GM23338 (cell line): ENCODE results near the gene SLC39A8. TPM values are rescaled to one million over a fixed set of nuclear protein-coding genes. Genes with fewer than 3 reads are reported as not detected.

Experiments used
- ATAC-seq: fragments of 200-7000 bp; cut with Tn5 transposase; 3 replicates; pipeline ENCODE4 v1.9.1; 2020
- DNase-seq: peaks from one replicate; pipeline ENCODE4 v3.0.0-alpha.2; 2015; ENCODE audit warnings: low spot score
- H2AFZ ChIP-seq: fragments of 200-600 bp; sonication (generic); 2 replicates; pipeline ENCODE4 v1.8.0; 2016; ENCODE audit warnings: antibody characterized with exemption, mild to moderate bottlenecking, moderate library complexity
- H3F3A ChIP-seq: fragments of 200-600 bp; sonication (generic); replicated peaks from 2 replicates; pipeline ENCODE4 v1.8.0; 2017; ENCODE audit warnings: antibody characterized with exemption, mixed run types, low read depth
- H3K27ac ChIP-seq: fragments of 200-600 bp; sonication (generic); 2 replicates; pipeline ENCODE4 v1.6.1; 2016; ENCODE audit warnings: low read depth
- H3K27me3 ChIP-seq: fragments of 200-600 bp; sonication (generic); 2 replicates; pipeline ENCODE4 v1.8.0; 2016; ENCODE audit warnings: mild to moderate bottlenecking, mixed run types, moderate library complexity; ENCODE audit not compliant: insufficient read depth
- H3K36me3 ChIP-seq: fragments of 200-600 bp; sonication (generic); 2 replicates; pipeline ENCODE4 v1.8.0; 2016; ENCODE audit warnings: mild to moderate bottlenecking; ENCODE audit not compliant: insufficient read depth
- H3K4me1 ChIP-seq: fragments of 200-600 bp; sonication (generic); 2 replicates; pipeline ENCODE4 v1.8.0; 2016; ENCODE audit warnings: mild to moderate bottlenecking, moderate library complexity; ENCODE audit not compliant: insufficient read depth
- H3K4me2 ChIP-seq: fragments of 200-600 bp; sonication (generic); 2 replicates; pipeline ENCODE4 v1.7.1; 2017; ENCODE audit warnings: mixed run types
- H3K4me3 ChIP-seq: fragments of 200-600 bp; sonication (generic); 2 replicates; pipeline ENCODE4 v1.6.1; 2016; ENCODE audit warnings: mixed run types
- H3K79me2 ChIP-seq: fragments of 200-600 bp; sonication (generic); replicated peaks from 2 replicates; pipeline ENCODE4 v1.8.0; 2017; ENCODE audit warnings: mild to moderate bottlenecking; ENCODE audit not compliant: insufficient read depth
- H3K9me2 ChIP-seq: fragments of 200-600 bp; sonication (generic); 2 replicates; pipeline ENCODE4 v1.8.0; 2017; ENCODE audit not compliant: insufficient read depth
- H4K20me1 ChIP-seq: fragments of 200-600 bp; sonication (generic); replicated peaks from 2 replicates; pipeline ENCODE4 v1.8.0; 2017; ENCODE audit warnings: mild to moderate bottlenecking; ENCODE audit not compliant: insufficient read depth
- H3K27ac Mint-ChIP-seq: 2 replicates; pipeline ENCODE4 v1.8.0; 2020; ENCODE audit warnings: inconsistent platforms, mild to moderate bottlenecking, moderate library complexity, mixed read lengths
- H3K27me3 Mint-ChIP-seq: 3 replicates; pipeline ENCODE4 v1.8.0; 2022; ENCODE audit warnings: low read depth, mild to moderate bottlenecking, moderate library complexity, mixed read lengths, inconsistent platforms; ENCODE audit not compliant: insufficient read depth, poor library complexity
- H3K36me3 Mint-ChIP-seq: 3 replicates; pipeline ENCODE4 v1.8.0; 2021; ENCODE audit warnings: low read depth, mild to moderate bottlenecking, inconsistent platforms, moderate library complexity, mixed read lengths
- H3K4me1 Mint-ChIP-seq: 3 replicates; pipeline ENCODE4 v1.8.0; 2020; ENCODE audit warnings: mild to moderate bottlenecking, inconsistent platforms, mixed read lengths
- H3K4me3 Mint-ChIP-seq: 3 replicates; pipeline ENCODE4 v1.8.0; 2021; ENCODE audit warnings: moderate library complexity, mild to moderate bottlenecking, inconsistent platforms, mixed read lengths
- H3K9me3 Mint-ChIP-seq: 3 replicates; pipeline ENCODE4 v1.8.0; 2020; ENCODE audit warnings: moderate library complexity, mild to moderate bottlenecking, inconsistent platforms, mixed read lengths
- CREB1 ChIP-seq: fragments of 250-450 bp; sonication (Bioruptor Pico); IDR thresholded peaks from 2 replicates; pipeline ENCODE4 v1.5.0; 2020; ENCODE audit warnings: low read depth, mild to moderate bottlenecking, moderate library complexity
- EZH2 ChIP-seq: fragments of 200-600 bp; sonication (generic); IDR thresholded peaks from one replicate; pipeline ENCODE4 v1.8.0; 2017; ENCODE audit warnings: antibody characterized with exemption, mild to moderate bottlenecking, low read depth; ENCODE audit not compliant: unreplicated experiment
- EZH2phosphoT487 ChIP-seq: fragments of 200-600 bp; sonication (generic); IDR thresholded peaks from one replicate; pipeline ENCODE4 v1.8.1; 2018; ENCODE audit warnings: antibody characterized with exemption; ENCODE audit not compliant: unreplicated experiment
- JUNB ChIP-seq: IDR thresholded peaks from one replicate; pipeline ENCODE4 v1.6.1; 2016; ENCODE audit warnings: antibody characterized with exemption; ENCODE audit not compliant: unreplicated experiment
- NANOG ChIP-seq: IDR thresholded peaks from 2 replicates; pipeline ENCODE4 v1.6.1; 2016; ENCODE audit warnings: antibody characterized with exemption, borderline replicate concordance
- ZNF331 ChIP-seq: fragments of 250-450 bp; sonication (Bioruptor Pico); IDR thresholded peaks from 2 replicates; pipeline ENCODE4 v1.5.0; 2020; ENCODE audit warnings: low read depth, mild to moderate bottlenecking, moderate library complexity
- polyA plus RNA-seq: library from polyadenylated mRNA; unstranded; fragments of >200 nt; fragmentation: Nextera tagmentation; extraction: Ambion mirVana; gene quantifications from 2 replicates; pipeline ENCODE4 v1.2.1, GENCODE V29; 2016
- total RNA-seq: library from RNA; depleted of rRNA; stranded (reverse); fragments of >200 nt; shearing (Covaris generic); gene quantifications from 2 replicates; pipeline ENCODE4 v1.2.3, GENCODE V29; 2014
- TF ChIP-seq, protein P1 (sequence below): IDR thresholded peaks from one replicate; pipeline ENCODE4 v1.6.1; 2018; ENCODE audit warnings: antibody characterized with exemption; ENCODE audit not compliant: unreplicated experiment
- TF ChIP-seq, protein P2 (sequence below): fragments of 250-450 bp; sonication (Bioruptor Pico); IDR thresholded peaks from 2 replicates; pipeline ENCODE4 v1.5.0; 2020; ENCODE audit warnings: mild to moderate bottlenecking, moderate library complexity

Gene SLC39A8
- total and polyA plus RNA-seq, 2 experiments from 2014 or later, result 20.1 to 42.5 TPM

DNA sequence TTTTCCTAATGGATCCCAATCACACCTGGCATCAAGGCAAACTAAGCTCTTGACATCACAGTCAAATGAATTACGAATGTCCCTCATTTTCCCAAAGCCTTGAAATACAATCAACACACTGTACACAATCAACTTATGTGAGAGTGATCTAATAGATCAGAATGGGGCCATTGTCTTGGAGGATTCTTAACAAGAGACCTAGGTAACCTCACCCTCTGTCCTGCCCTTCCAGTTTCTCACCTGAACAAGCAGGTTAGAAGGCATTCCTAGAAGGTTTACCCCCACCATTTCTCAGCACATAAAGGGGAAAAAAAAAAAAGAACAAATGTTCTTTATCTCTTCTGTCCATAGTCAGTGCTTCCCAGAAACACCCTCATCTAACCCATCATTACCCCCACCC is 6.3 kb downstream of the SLC39A8 start (continued):
- TF ChIP-seq, protein P1, sequence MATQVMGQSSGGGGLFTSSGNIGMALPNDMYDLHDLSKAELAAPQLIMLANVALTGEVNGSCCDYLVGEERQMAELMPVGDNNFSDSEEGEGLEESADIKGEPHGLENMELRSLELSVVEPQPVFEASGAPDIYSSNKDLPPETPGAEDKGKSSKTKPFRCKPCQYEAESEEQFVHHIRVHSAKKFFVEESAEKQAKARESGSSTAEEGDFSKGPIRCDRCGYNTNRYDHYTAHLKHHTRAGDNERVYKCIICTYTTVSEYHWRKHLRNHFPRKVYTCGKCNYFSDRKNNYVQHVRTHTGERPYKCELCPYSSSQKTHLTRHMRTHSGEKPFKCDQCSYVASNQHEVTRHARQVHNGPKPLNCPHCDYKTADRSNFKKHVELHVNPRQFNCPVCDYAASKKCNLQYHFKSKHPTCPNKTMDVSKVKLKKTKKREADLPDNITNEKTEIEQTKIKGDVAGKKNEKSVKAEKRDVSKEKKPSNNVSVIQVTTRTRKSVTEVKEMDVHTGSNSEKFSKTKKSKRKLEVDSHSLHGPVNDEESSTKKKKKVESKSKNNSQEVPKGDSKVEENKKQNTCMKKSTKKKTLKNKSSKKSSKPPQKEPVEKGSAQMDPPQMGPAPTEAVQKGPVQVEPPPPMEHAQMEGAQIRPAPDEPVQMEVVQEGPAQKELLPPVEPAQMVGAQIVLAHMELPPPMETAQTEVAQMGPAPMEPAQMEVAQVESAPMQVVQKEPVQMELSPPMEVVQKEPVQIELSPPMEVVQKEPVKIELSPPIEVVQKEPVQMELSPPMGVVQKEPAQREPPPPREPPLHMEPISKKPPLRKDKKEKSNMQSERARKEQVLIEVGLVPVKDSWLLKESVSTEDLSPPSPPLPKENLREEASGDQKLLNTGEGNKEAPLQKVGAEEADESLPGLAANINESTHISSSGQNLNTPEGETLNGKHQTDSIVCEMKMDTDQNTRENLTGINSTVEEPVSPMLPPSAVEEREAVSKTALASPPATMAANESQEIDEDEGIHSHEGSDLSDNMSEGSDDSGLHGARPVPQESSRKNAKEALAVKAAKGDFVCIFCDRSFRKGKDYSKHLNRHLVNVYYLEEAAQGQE, result no peak
- no peak for TF ChIP-seq EZH2

DNA sequence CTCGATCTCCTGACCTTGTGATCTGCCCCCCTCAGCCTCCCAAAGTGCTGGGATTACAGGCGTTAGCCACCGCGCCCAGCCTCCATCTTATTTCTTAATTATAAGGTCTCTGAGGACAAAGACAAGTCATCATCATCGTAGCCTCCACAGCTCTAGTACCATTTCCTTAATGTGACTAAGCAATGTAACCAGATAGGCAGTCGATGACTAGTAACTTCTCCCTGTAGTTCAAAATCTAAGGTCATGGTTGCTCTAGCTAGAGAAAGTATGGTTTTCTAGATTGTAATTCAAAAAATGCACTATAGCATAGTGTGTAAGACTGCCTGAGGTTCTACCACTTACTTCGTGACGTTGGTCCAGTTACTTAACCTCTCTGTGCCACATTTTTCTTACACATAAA is 6.9 kb downstream of the SLC39A8 start:
- H3K36me3 Mint-ChIP-seq, result no peaks in the 10 kb centered on the region
- H3K27ac ChIP-seq, result no peak overlapping the region

More for the DNA sequence above, 6.9 kb downstream of the SLC39A8 start:
- Mint-ChIP-seq H3K27ac (no peak overlapping the region), H3K9me3 (no peaks in the 10 kb centered on the region), H3K4me3 (no peak overlapping the region), H3K4me1 (peaks cover 55% of the 10 kb centered on the region), H3K27me3 (peaks cover 8% of the 10 kb centered on the region)
- H4K20me1 ChIP-seq, result no peaks in the 10 kb centered on the region
- TF ChIP-seq, protein P2, sequence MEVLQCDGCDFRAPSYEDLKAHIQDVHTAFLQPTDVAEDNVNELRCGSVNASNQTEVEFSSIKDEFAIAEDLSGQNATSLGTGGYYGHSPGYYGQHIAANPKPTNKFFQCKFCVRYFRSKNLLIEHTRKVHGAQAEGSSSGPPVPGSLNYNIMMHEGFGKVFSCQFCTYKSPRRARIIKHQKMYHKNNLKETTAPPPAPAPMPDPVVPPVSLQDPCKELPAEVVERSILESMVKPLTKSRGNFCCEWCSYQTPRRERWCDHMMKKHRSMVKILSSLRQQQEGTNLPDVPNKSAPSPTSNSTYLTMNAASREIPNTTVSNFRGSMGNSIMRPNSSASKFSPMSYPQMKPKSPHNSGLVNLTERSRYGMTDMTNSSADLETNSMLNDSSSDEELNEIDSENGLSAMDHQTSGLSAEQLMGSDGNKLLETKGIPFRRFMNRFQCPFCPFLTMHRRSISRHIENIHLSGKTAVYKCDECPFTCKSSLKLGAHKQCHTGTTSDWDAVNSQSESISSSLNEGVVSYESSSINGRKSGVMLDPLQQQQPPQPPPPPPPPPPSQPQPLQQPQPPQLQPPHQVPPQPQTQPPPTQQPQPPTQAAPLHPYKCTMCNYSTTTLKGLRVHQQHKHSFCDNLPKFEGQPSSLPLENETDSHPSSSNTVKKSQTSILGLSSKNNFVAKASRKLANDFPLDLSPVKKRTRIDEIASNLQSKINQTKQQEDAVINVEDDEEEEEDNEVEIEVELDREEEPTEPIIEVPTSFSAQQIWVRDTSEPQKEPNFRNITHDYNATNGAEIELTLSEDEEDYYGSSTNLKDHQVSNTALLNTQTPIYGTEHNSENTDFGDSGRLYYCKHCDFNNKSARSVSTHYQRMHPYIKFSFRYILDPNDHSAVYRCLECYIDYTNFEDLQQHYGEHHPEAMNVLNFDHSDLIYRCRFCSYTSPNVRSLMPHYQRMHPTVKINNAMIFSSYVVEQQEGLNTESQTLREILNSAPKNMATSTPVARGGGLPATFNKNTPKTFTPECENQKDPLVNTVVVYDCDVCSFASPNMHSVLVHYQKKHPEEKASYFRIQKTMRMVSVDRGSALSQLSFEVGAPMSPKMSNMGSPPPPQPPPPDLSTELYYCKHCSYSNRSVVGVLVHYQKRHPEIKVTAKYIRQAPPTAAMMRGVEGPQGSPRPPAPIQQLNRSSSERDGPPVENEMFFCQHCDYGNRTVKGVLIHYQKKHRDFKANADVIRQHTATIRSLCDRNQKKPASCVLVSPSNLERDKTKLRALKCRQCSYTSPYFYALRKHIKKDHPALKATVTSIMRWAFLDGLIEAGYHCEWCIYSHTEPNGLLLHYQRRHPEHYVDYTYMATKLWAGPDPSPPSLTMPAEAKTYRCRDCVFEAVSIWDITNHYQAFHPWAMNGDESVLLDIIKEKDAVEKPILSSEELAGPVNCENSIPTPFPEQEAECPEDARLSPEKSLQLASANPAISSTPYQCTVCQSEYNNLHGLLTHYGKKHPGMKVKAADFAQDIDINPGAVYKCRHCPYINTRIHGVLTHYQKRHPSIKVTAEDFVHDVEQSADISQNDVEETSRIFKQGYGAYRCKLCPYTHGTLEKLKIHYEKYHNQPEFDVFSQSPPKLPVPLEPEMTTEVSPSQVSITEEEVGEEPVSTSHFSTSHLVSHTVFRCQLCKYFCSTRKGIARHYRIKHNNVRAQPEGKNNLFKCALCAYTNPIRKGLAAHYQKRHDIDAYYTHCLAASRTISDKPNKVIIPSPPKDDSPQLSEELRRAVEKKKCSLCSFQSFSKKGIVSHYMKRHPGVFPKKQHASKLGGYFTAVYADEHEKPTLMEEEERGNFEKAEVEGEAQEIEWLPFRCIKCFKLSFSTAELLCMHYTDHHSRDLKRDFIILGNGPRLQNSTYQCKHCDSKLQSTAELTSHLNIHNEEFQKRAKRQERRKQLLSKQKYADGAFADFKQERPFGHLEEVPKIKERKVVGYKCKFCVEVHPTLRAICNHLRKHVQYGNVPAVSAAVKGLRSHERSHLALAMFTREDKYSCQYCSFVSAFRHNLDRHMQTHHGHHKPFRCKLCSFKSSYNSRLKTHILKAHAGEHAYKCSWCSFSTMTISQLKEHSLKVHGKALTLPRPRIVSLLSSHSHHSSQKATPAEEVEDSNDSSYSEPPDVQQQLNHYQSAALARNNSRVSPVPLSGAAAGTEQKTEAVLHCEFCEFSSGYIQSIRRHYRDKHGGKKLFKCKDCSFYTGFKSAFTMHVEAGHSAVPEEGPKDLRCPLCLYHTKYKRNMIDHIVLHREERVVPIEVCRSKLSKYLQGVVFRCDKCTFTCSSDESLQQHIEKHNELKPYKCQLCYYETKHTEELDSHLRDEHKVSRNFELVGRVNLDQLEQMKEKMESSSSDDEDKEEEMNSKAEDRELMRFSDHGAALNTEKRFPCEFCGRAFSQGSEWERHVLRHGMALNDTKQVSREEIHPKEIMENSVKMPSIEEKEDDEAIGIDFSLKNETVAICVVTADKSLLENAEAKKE, result no peak
- TF ChIP-seq JUNB (no peak), NANOG (no peak), EZH2phosphoT487 (no peak), CREB1 (CRISPR knock-in tag) (no peak), ZNF331 (CRISPR knock-in tag) (no peak)
- no peak overlapping the region for H3K4me3 ChIP-seq
- no peaks in the 10 kb centered on the region for H3K9me2 ChIP-seq
- H3K36me3 ChIP-seq, result no peaks in the 10 kb centered on the region
- no peak overlapping the region for H2AFZ ChIP-seq
- no peak for DNase-seq
- H3K79me2 ChIP-seq, result peaks cover 49% of the 10 kb centered on the region
- no peak for ATAC-seq
- no peak overlapping the region for H3K4me2 ChIP-seq
- peaks cover 6% of the 10 kb centered on the region for H3K27me3 ChIP-seq
- H3K4me1 ChIP-seq, result peaks cover 69% of the 10 kb centered on the region
- H3F3A ChIP-seq, result no peaks in the 10 kb centered on the region
